ENCODE data around the gene GPR3.

Gene GPR3

GRCh38 chr1:27365372-27366112 is 26.9 kb upstream of the GPR3 start:
- TF ChIP-seq, protein P1, sequence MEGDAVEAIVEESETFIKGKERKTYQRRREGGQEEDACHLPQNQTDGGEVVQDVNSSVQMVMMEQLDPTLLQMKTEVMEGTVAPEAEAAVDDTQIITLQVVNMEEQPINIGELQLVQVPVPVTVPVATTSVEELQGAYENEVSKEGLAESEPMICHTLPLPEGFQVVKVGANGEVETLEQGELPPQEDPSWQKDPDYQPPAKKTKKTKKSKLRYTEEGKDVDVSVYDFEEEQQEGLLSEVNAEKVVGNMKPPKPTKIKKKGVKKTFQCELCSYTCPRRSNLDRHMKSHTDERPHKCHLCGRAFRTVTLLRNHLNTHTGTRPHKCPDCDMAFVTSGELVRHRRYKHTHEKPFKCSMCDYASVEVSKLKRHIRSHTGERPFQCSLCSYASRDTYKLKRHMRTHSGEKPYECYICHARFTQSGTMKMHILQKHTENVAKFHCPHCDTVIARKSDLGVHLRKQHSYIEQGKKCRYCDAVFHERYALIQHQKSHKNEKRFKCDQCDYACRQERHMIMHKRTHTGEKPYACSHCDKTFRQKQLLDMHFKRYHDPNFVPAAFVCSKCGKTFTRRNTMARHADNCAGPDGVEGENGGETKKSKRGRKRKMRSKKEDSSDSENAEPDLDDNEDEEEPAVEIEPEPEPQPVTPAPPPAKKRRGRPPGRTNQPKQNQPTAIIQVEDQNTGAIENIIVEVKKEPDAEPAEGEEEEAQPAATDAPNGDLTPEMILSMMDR (conservative IDR thresholded peaks at IDR 0.05; ENCODE audit: low read length), result no peak
- DNase-seq (ENCODE audit: low read depth), result peak; percentile 87
- H3K4me3 ChIP-seq (ENCODE audit: low read length), result peak overlapping the region; percentile 77

DNA sequence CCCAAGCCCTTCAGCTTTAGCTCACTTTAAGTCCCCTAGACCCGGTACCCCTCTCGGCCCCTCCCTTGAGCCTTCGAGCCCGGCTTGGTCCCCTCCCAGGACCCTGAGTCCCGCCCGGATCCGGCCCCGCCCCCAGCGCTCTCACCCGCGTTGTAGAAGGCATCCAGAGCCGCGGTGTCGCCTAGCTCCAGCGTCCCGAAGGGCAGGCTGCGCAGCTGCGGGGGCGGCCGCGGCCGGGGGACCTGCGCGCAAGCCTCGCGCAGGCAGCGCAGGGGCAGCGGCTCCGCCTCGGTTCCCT is 26.4 kb upstream of the GPR3 start:
- TF ChIP-seq, protein P1 (conservative IDR thresholded peaks at IDR 0.05; ENCODE audit: low read length), result no peak
- DNase-seq (ENCODE audit: low read depth), result peak; percentile 63
- peak overlapping the region; percentile 77 for H3K4me3 ChIP-seq (ENCODE audit: low read length)

GRCh38 chr1:27366411-27367159 is 25.8 kb upstream of the GPR3 start, which contains the start of gene MAP3K6:
Gene MAP3K6, minus strand, starts transcription at chr1:27366961. Its CDS starts 364 bp downstream, at chr1:27366597.
- peak within 1 kb of the TSS; percentile 77 for H3K4me3 ChIP-seq (ENCODE audit: low read length)
- TF ChIP-seq, protein P1 (conservative IDR thresholded peaks at IDR 0.05; ENCODE audit: low read length), result peak; percentile 20; the same call in 1 of the 2 replicates
- peak; percentile 76 for DNase-seq (ENCODE audit: low read depth)

GRCh38 chr1:27367160-27367650 is 25.2 kb upstream of the GPR3 start:
- H3K4me3 ChIP-seq (ENCODE audit: low read length), result peak overlapping the region; percentile 65
- TF ChIP-seq, protein P1 (conservative IDR thresholded peaks at IDR 0.05; ENCODE audit: low read length), result no peak
- no peak for DNase-seq (ENCODE audit: low read depth)

- TF ChIP-seq, protein P1 (conservative IDR thresholded peaks at IDR 0.05; ENCODE audit: low read length), result peak; percentile 36
- H3K4me3 ChIP-seq (ENCODE audit: low read length), result no peak overlapping the region
- peak; percentile 25 for DNase-seq (ENCODE audit: low read depth)
Observed at GRCh38 chr1:27368869-27369582, 23.4 kb upstream of the GPR3 start.

DNA sequence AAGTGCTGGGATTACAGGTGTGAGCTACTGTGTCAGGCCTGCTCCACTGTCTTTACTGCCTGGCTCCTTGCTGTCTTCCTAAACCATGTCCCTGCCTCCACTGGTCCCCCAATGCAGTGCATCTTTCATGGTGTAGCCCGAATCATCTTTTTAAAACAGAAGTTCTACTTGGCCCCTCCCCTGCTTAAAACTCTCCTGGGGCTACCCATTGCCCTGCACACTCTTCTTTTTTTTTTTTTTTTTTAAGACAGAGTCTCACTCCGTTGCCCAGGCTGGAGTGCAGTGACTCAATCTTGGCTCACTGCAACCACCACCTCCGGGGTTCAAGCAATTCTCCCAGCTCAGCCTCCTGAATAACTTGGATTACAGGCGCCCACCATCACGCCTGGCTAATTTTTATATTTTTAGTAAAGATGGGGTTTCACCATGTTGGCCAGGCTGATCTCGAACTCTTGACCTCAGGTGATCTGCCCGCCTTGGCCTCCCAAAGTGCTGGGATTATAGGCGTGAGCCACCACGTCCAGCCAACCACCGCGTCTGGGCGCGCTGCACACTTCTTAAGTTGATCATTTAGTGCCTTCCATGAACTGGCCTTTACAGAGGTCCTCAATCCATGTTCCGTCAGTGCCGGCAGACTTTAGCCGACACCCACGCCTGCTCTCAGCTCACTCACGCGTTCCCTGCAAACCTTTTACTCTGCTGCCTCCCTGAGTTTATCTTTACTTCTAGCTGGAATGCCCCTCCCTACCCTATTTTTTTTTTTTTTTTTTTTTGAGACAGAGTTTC is 20.2 kb upstream of the GPR3 start:
- no peak overlapping the region for H3K4me3 ChIP-seq (ENCODE audit: low read length)
- TF ChIP-seq, protein P1 (conservative IDR thresholded peaks at IDR 0.05; ENCODE audit: low read length), result no peak
- no peak for DNase-seq (ENCODE audit: low read depth)
